Naive B cell (primary cell): ENCODE measurements around the gene GNB1. TPM values are rescaled to one million over a fixed set of nuclear protein-coding genes. Genes with fewer than 3 reads are reported as not detected.

Experiments used
- ATAC-seq, 2 donors: fragments of 150-1000 bp; cut with Tn5 transposase; 2 replicates each; pipeline ENCODE4 v1.10.0; 2021; ENCODE audit warnings: low read depth in 2 of 2, mild to moderate bottlenecking in 2 of 2, moderate library complexity in 2 of 2
- DNase-seq: peaks from one replicate; pipeline ENCODE4 v3.0.0; 2022
- H3K27ac Mint-ChIP-seq, 6 donors: one replicate each; pipeline ENCODE4 v1.8.0; 2020 to 2022; ENCODE audit warnings: mild to moderate bottlenecking in 6 of 6, mixed read lengths in 6 of 6, moderate library complexity in 5 of 6, inconsistent platforms in 2 of 6
- H3K27me3 Mint-ChIP-seq, 3 donors: one replicate each; pipeline ENCODE4 v1.8.0; 2021 to 2022; ENCODE audit warnings: mixed read lengths in 3 of 3, mild to moderate bottlenecking in 1 of 3
- H3K36me3 Mint-ChIP-seq, 2 donors: one replicate each; pipeline ENCODE4 v1.8.0; 2020 to 2022; ENCODE audit warnings: mixed read lengths in 2 of 2, inconsistent platforms in 1 of 2, mild to moderate bottlenecking in 1 of 2
- H3K4me1 Mint-ChIP-seq, 3 donors: one replicate each; pipeline ENCODE4 v1.8.0; 2020 to 2022; ENCODE audit warnings: mixed read lengths in 3 of 3, inconsistent platforms in 1 of 3, mild to moderate bottlenecking in 1 of 3, moderate library complexity in 1 of 3
- H3K4me3 Mint-ChIP-seq, 8 donors: one replicate each; pipeline ENCODE4 v1.8.0; 2020 to 2022; ENCODE audit warnings: mild to moderate bottlenecking in 8 of 8, mixed read lengths in 8 of 8, moderate library complexity in 8 of 8, inconsistent platforms in 2 of 8
- H3K9me3 Mint-ChIP-seq, 7 donors: one replicate each; pipeline ENCODE4 v1.8.0; 2020 to 2022; ENCODE audit warnings: mixed read lengths in 7 of 7, mild to moderate bottlenecking in 5 of 7, inconsistent platforms in 2 of 7, moderate library complexity in 1 of 7
- polyA plus RNA-seq, 6 donors: library from polyadenylated mRNA; unstranded; fragments of 300-500 nt; fragmentation: Illumina TruSeq; gene quantifications; one replicate each; pipeline ENCODE4 v1.2.3, GENCODE V29; 2021; ENCODE audit warnings: low read depth in 6 of 6

GNB1 gene
- polyA plus RNA-seq, 6 donors from 2014 or later: 57.9 to 131 (median 92.3) TPM

- ATAC-seq (no peak), DNase-seq (no peak)
- Mint-ChIP-seq H3K4me3 (no peak overlapping the region), H3K27ac (peak overlapping the region in 3 of 6 donors; percentile 28 to 87 (median 82)), H3K9me3 (no peaks in the 10 kb centered on the region), H3K27me3 (no peaks in the 10 kb centered on the region), H3K4me1 (peaks cover 8 to 51% (median 37%) of the 10 kb centered on the region in 3 donors), H3K36me3 (no peaks in the 10 kb centered on the region)
Measured at GRCh38 chr1:1825217-1825616, 65.7 kb downstream of the GNB1 start.

GRCh38 chr1:1819762-1820161 is 71.1 kb downstream of the GNB1 start:
- Mint-ChIP-seq H3K27me3 (no peaks in the 10 kb centered on the region), H3K4me3 (no peak overlapping the region), H3K27ac (peak overlapping the region in 3 of 6 donors; percentile 21 to 65 (median 52)), H3K9me3 (no peaks in the 10 kb centered on the region), H3K4me1 (peaks cover 5 to 34% (median 17%) of the 10 kb centered on the region in 3 donors), H3K36me3 (peaks cover 6 to 15% of the 10 kb centered on the region in 2 donors)
- no peak for DNase-seq
- no peak for ATAC-seq

- Mint-ChIP-seq H3K36me3 (peaks cover 6 to 15% of the 10 kb centered on the region in 2 donors), H3K4me1 (peaks cover 9 to 31% (median 17%) of the 10 kb centered on the region in 3 donors), H3K4me3 (no peak overlapping the region), H3K27me3 (no peaks in the 10 kb centered on the region), H3K9me3 (no peaks in the 10 kb centered on the region), H3K27ac (peak overlapping the region in 3 of 6 donors; percentile 15 to 56 (median 45))
- DNase-seq: no peak
- ATAC-seq: no peak
Measured at GRCh38 chr1:1817221-1817620, 73.7 kb downstream of the GNB1 start.

DNA sequence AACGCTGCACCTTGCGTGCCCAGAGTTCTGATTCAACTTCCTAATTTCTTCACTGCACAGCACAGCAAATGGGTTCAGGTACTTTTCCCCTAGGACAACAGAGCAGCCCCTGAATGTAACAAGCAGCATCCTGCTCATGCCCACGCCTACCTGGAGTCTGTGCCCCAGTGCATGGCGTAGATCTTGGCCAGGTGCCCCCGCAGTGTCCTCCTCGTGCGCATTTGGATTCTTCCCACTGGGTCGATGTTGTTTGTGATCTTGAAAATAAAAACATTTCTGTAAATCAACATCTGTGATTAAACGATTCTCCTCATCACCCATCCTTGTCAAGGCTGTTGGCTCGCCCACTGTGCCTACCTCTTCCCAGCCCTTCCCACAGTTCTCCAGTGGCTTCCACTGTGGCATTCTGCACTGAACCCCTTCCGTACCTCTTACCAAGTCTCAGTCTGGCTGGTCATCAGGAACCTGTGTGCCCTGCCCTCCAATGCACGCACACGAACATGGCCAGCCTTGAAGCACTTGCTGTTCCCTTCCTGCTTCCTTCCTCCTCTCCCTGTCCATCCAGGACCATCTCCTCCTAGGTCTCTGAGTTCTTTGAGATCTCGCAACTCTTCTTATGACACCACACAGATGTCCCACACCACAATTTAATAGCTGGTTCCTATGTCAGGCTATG is 75.1 kb downstream of the GNB1 start:
- Mint-ChIP-seq H3K27ac (peak overlapping the region in 4 of 6 donors; percentile 4 to 94 (median 58)), H3K4me3 (no peak overlapping the region), H3K36me3 (peaks cover 6 to 15% of the 10 kb centered on the region in 2 donors), H3K9me3 (no peaks in the 10 kb centered on the region), H3K4me1 (peaks cover 9 to 23% (median 12%) of the 10 kb centered on the region in 3 donors), H3K27me3 (no peaks in the 10 kb centered on the region)
- DNase-seq (no peak), ATAC-seq (no peak)

DNA sequence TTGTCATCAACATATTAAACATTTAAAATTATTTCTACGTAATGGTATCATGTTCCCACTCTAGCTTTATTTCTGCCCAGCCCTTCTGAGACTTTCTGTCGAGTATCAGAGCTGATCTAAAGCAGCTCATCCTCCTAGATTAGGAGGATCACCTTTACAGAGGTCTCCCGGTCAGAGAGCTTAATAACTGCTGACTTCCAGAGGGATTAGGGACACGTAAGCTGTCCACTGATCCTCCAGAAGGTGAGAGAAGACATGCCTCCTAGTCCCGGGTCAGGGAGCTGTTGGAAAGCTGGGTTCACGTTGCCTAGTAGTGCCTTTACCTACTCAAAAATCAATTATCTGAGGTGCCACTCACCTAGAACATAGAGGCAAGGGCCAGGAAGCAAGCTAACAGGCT is 81.4 kb downstream of the GNB1 start:
- no peak for DNase-seq
- peaks cover 0 to 14% (median 4%) of the 10 kb centered on the region in 3 donors for H3K4me1 Mint-ChIP-seq
- H3K9me3 Mint-ChIP-seq: no peaks in the 10 kb centered on the region
- no peak overlapping the region for H3K4me3 Mint-ChIP-seq
- peak overlapping the region in 3 of 6 donors; percentile 33 to 67 (median 53) for H3K27ac Mint-ChIP-seq
- H3K36me3 Mint-ChIP-seq: peaks cover 1 to 3% of the 10 kb centered on the region in 2 donors
- H3K27me3 Mint-ChIP-seq: no peaks in the 10 kb centered on the region
- ATAC-seq: no peak

DNA sequence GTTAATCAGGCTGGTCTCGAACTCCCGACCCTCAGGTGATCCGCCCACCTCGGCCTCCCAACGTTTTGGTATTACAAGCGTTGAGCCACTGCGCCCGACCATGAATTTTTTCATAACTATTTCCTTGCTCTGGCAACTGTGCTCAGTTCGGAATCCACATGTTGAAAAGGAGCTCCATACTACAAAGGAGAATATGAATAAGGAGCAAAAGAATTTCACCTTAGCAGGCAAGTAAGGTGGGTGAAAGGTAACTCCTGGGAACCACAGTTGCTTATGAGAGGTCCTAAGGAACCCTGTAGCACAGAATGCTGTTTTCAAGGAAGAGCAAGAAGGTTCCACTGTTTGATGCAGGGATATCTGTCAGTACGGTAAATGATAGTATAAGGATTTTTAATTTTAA is 82.7 kb downstream of the GNB1 start:
- Mint-ChIP-seq H3K27ac (peak overlapping the region in 4 of 6 donors; percentile 18 to 67 (median 57)), H3K4me3 (no peak overlapping the region)
- no peak for DNase-seq

GRCh38 chr1:1806890-1807289 is 84.0 kb downstream of the GNB1 start:
- H3K36me3 Mint-ChIP-seq: peaks cover 6 to 9% of the 10 kb centered on the region in 2 donors
- H3K4me1 Mint-ChIP-seq: peaks cover 9 to 29% (median 10%) of the 10 kb centered on the region in 3 donors
- H3K27ac Mint-ChIP-seq: peak overlapping the region in 2 of 6 donors; percentile 47 to 80
- no peak overlapping the region for H3K4me3 Mint-ChIP-seq
- DNase-seq (no peak), ATAC-seq (no peak)
- H3K27me3 Mint-ChIP-seq: no peaks in the 10 kb centered on the region
- H3K9me3 Mint-ChIP-seq: no peaks in the 10 kb centered on the region

More for the DNA sequence above, 82.7 kb downstream of the GNB1 start:
- Mint-ChIP-seq H3K9me3 (no peaks in the 10 kb centered on the region), H3K4me1 (peaks cover 2 to 18% (median 7%) of the 10 kb centered on the region in 3 donors), H3K36me3 (peaks cover 3 to 6% of the 10 kb centered on the region in 2 donors), H3K27me3 (no peaks in the 10 kb centered on the region)
- no peak for ATAC-seq

DNA sequence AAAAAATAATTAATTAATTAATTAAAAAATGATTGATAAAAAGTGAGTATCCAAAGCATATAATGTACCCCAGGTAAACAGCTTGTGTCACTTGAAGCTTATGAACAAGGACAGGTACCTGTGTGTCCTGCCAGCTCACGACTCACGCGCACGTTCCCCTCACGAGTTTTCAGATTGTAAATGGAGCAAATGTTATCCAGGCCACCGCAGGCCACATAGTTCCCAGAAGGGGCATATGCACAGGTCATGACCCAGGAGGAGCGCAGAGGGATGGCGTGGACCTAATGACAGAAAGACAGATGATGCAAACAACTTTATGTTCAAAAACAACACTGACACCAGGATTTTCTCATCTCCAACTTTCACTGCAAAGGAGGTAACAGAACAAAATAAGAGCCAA is 86.6 kb downstream of the GNB1 start:
- H3K36me3 Mint-ChIP-seq: peaks cover 6 to 14% of the 10 kb centered on the region in 2 donors
- no peak overlapping the region for H3K4me3 Mint-ChIP-seq
- DNase-seq (no peak), ATAC-seq (no peak)
- H3K27ac Mint-ChIP-seq: peak overlapping the region in 2 of 6 donors; percentile 4 to 75
- no peaks in the 10 kb centered on the region for H3K27me3 Mint-ChIP-seq
- H3K4me1 Mint-ChIP-seq: peaks cover 26 to 51% (median 36%) of the 10 kb centered on the region in 3 donors
- H3K9me3 Mint-ChIP-seq: no peaks in the 10 kb centered on the region

DNA sequence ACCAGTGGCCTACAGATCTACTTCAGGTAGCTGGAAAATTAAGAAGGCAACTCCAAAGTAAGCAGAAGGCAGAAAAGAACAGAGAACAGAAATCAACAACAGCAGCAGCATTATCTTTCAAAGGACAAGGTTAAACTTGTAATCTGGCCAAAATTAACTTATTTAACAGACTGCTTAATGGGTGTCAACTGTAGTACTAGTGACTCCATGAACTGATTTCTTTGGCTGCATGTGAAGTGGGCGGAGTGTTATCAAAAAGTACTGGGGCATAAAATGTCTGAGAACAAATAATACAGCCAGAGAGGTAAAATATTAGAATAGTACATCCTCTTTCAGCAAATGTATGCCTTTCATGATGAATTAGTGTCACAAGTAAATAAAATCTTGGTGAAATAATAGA is 88.0 kb downstream of the GNB1 start:
- no peaks in the 10 kb centered on the region for H3K27me3 Mint-ChIP-seq
- no peaks in the 10 kb centered on the region for H3K9me3 Mint-ChIP-seq
- no peak for DNase-seq
- peak overlapping the region; percentile 51 to 96 (median 80) for H3K27ac Mint-ChIP-seq
- H3K4me3 Mint-ChIP-seq: no peak overlapping the region
- peaks cover 30 to 59% (median 41%) of the 10 kb centered on the region in 3 donors for H3K4me1 Mint-ChIP-seq
- peaks cover 10 to 14% of the 10 kb centered on the region in 2 donors for H3K36me3 Mint-ChIP-seq
- no peak for ATAC-seq

DNA sequence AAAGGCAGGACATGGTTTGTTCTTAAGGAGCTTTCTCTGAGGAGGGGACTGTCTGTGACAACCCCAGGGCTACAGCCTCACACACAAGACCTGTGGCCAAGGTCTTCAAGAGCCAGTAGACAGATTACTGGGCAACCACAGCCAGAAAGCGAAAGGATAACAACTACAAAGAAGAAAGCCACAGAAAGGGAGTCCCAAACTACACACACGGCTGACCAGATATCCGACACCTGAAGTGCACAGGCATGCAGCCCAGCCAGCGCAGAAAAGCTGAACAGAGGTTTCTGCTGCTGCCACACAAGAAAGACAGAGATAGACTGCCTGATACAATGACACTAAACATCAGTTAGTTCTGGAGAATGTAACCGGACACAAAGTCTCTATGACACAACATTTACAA is 91.2 kb downstream of the GNB1 start:
- Mint-ChIP-seq H3K27me3 (no peaks in the 10 kb centered on the region), H3K4me3 (peak overlapping the region in 2 of 8 donors; percentile 0 to 53), H3K27ac (peak overlapping the region in 2 of 6 donors; percentile 69 to 92), H3K9me3 (no peaks in the 10 kb centered on the region), H3K36me3 (peaks cover 11 to 14% of the 10 kb centered on the region in 2 donors), H3K4me1 (peaks cover 42 to 76% (median 56%) of the 10 kb centered on the region in 3 donors)
- ATAC-seq: no peak
- DNase-seq: no peak

DNA sequence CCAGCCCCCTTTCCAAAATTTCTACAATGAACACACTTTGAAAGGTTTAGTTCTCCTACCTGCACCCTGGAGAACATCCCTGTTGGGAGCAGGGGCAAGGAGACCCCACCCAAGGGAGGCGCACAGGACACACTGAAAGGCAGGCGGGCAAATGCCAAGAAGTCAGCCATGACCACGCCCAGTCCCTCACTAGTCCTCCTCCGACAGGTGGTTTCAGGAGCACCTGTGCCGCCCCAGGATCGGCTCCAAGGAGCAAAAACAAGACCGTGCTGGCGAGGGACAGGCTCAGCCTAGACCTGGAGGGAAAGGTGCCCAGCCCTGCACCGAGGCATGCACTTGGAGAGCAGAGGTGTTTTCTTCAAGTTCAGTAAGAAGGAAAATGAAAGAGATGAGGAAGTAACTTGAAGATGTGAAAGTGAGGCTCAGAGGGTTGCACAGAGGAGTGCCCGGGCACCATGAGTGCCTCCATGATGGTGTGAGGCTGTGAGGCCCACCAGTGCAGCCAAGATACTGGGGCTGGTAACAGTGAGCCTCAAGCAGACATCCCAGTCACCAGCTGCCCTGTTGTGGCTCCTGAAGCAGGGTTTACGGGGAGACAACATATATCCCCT is 93.1 kb downstream of the GNB1 start:
- ATAC-seq (peak; percentile 92 to 93), DNase-seq (peak; percentile 40)
- Mint-ChIP-seq H3K9me3 (no peaks in the 10 kb centered on the region), H3K27ac (peak overlapping the region; percentile 5 to 93 (median 84)), H3K36me3 (peaks cover 8 to 17% of the 10 kb centered on the region in 2 donors), H3K4me1 (peaks cover 44 to 74% (median 58%) of the 10 kb centered on the region in 3 donors), H3K27me3 (no peaks in the 10 kb centered on the region), H3K4me3 (peak overlapping the region in 5 of 8 donors; percentile 21 to 71 (median 55))

DNA sequence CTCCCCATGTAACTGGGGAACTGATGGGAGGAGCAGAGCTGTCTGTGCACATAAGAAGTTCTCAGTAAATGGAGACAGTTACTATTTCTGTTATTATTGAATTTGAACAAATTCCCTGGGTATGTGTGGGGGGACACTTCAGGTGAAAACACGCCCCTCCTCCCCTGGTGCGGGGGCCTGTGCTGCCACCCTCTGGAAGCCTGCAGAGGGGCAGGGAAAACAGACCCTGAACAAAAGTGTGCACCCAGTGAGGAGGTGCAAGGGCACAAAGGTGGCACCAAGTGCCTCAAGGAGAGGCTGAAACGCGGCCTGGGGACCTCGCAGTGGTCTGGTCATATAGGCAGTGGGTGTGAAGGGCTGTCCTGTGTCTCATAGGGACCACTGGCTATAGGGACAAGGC is 94.4 kb downstream of the GNB1 start:
- ATAC-seq: peak; percentile 19 to 31
- peak overlapping the region in 3 of 8 donors; percentile 24 to 47 (median 45) for H3K4me3 Mint-ChIP-seq
- no peaks in the 10 kb centered on the region for H3K27me3 Mint-ChIP-seq
- peaks cover 1 to 17% of the 10 kb centered on the region in 2 donors for H3K36me3 Mint-ChIP-seq
- DNase-seq: peak; percentile 31
- peaks cover 36 to 61% (median 50%) of the 10 kb centered on the region in 3 donors for H3K4me1 Mint-ChIP-seq
- H3K9me3 Mint-ChIP-seq: no peaks in the 10 kb centered on the region
- H3K27ac Mint-ChIP-seq: peak overlapping the region in 3 of 6 donors; percentile 52 to 84 (median 54)

- H3K36me3 Mint-ChIP-seq: peaks cover 0 to 17% of the 10 kb centered on the region in 2 donors
- H3K27ac Mint-ChIP-seq: peak overlapping the region in 2 of 6 donors; percentile 36 to 87
- peaks cover 29 to 49% (median 36%) of the 10 kb centered on the region in 3 donors for H3K4me1 Mint-ChIP-seq
- ATAC-seq (no peak), DNase-seq (no peak)
- no peak overlapping the region for H3K4me3 Mint-ChIP-seq
- no peaks in the 10 kb centered on the region for H3K27me3 Mint-ChIP-seq
- H3K9me3 Mint-ChIP-seq: no peaks in the 10 kb centered on the region
Measured at GRCh38 chr1:1794999-1795398, 95.9 kb downstream of the GNB1 start.
